ENCODE measurements around the gene IGFBP3. TPM values are rescaled to one million over a fixed set of nuclear protein-coding genes. Genes with fewer than 3 reads are reported as not detected.
A peak's percentile ranks its signal among the peaks of the same experiment; 100 is the strongest.

Gene IGFBP3
- total and polyA plus RNA-seq, 2 of the 13 experiments (the other 11 are each of a cell fraction or from before 2014, with no cell fraction given): 57.5 TPM; not detected in 1

GRCh38 chr7:45885264-45885882 lies 35.7 kb downstream of the IGFBP3 start (continued):
- TF ChIP-seq ZNF639 (CRISPR knock-in tag; conservative IDR thresholded peaks at IDR 0.05) (peak; percentile 65), MED1 (CRISPR knock-in tag; IDR thresholded peaks at IDR 0.05) (peak; percentile 100), HOXA3 (CRISPR knock-in tag; IDR thresholded peaks at IDR 0.05) (peak; percentile 88), ZNF552 (CRISPR knock-in tag; IDR thresholded peaks at IDR 0.05; ENCODE audit: borderline replicate concordance) (no peak; the same call in 1 of the 2 replicates), CEBPB (IDR thresholded peaks at IDR 0.05; ENCODE audit: borderline replicate concordance, low read depth, low read length) (peak; percentile 83), ZNF816 (CRISPR knock-in tag; IDR thresholded peaks at IDR 0.05; ENCODE audit: borderline replicate concordance) (peak; percentile 82), PHF8 (CRISPR knock-in tag; IDR thresholded peaks at IDR 0.05) (peak; percentile 47; the same call in 1 of the 2 replicates), MXI1 (IDR thresholded peaks at IDR 0.05; ENCODE audit: borderline replicate concordance, low read depth, low read length) (peak; percentile 69; the same call in 1 of the 3 replicates), TBX3 (IDR thresholded peaks at IDR 0.05; ENCODE audit: borderline replicate concordance) (peak; percentile 68; the same call in 1 of the 2 replicates), ZC3H13 (CRISPR knock-in tag; IDR thresholded peaks at IDR 0.05) (peak; percentile 94), ZNF292 (CRISPR knock-in tag; IDR thresholded peaks at IDR 0.05; ENCODE audit: borderline replicate concordance, low read depth) (peak; percentile 96; the same call in 1 of the 2 replicates), ZNF281 (CRISPR knock-in tag; IDR thresholded peaks at IDR 0.05; ENCODE audit: borderline replicate concordance) (peak; percentile 85; the same call in 1 of the 2 replicates), ELF1 (CRISPR knock-in tag; IDR thresholded peaks at IDR 0.05) (peak; percentile 65), FOXA1 (IDR thresholded peaks at IDR 0.05) (peak; percentile 84), FOXA1 (CRISPR knock-in tag; IDR thresholded peaks at IDR 0.05) (peak; percentile 95), NONO (IDR thresholded peaks at IDR 0.05) (no peak), NONO (CRISPR knock-in tag; conservative IDR thresholded peaks at IDR 0.05) (peak; percentile 94), ZNF350 (CRISPR knock-in tag; IDR thresholded peaks at IDR 0.05; ENCODE audit: borderline replicate concordance, low read depth) (peak; percentile 84; the same call in 1 of the 2 replicates), DNMT1 (CRISPR knock-in tag; IDR thresholded peaks at IDR 0.05) (no peak), ZBTB38 (CRISPR knock-in tag; IDR thresholded peaks at IDR 0.05) (peak; percentile 89), ZNF607 (CRISPR knock-in tag; IDR thresholded peaks at IDR 0.05; ENCODE audit: borderline replicate concordance) (peak; percentile 82; the same call in 1 of the 2 replicates), ZSCAN9 (CRISPR knock-in tag; IDR thresholded peaks at IDR 0.05; ENCODE audit: borderline replicate concordance) (peak; percentile 86)
- TF ChIP-seq, protein P1, sequence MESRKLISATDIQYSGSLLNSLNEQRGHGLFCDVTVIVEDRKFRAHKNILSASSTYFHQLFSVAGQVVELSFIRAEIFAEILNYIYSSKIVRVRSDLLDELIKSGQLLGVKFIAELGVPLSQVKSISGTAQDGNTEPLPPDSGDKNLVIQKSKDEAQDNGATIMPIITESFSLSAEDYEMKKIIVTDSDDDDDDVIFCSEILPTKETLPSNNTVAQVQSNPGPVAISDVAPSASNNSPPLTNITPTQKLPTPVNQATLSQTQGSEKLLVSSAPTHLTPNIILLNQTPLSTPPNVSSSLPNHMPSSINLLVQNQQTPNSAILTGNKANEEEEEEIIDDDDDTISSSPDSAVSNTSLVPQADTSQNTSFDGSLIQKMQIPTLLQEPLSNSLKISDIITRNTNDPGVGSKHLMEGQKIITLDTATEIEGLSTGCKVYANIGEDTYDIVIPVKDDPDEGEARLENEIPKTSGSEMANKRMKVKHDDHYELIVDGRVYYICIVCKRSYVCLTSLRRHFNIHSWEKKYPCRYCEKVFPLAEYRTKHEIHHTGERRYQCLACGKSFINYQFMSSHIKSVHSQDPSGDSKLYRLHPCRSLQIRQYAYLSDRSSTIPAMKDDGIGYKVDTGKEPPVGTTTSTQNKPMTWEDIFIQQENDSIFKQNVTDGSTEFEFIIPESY (CRISPR knock-in tag; IDR thresholded peaks at IDR 0.05): peak; percentile 60
- TF ChIP-seq, protein P2, sequence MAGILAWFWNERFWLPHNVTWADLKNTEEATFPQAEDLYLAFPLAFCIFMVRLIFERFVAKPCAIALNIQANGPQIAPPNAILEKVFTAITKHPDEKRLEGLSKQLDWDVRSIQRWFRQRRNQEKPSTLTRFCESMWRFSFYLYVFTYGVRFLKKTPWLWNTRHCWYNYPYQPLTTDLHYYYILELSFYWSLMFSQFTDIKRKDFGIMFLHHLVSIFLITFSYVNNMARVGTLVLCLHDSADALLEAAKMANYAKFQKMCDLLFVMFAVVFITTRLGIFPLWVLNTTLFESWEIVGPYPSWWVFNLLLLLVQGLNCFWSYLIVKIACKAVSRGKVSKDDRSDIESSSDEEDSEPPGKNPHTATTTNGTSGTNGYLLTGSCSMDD (CRISPR knock-in tag; IDR thresholded peaks at IDR 0.05): no peak

Measured in HepG2 (cell line).